Measurements from ENCODE around the gene CLEC12A.

GRCh38 chr12:9973949-9974348, 2.7 kb downstream of the CLEC12A start:
- TF ChIP-seq CTCF (IDR thresholded peaks at IDR 0.05) (no peak), EZH2 (IDR thresholded peaks at IDR 0.05; ENCODE audit: borderline replicate concordance, insufficient read depth, low read depth, low read length, poor library complexity, severe bottlenecking) (no peak)
